HG02798 (cell line): ENCODE results near the gene ZIC1.
A peak's percentile ranks its signal among the peaks of the same experiment; 100 is the strongest.

Source experiments
- ATAC-seq: cut with Tn5 transposase; IDR thresholded peaks from one replicate; pipeline ENCODE4 v1.9.1; 2021; ENCODE audit warnings: mild to moderate bottlenecking; ENCODE audit not compliant: unreplicated experiment, poor library complexity

Gene ZIC1

GRCh38 chr3:147409143-147410115 lies at the start of gene ZIC1:
ZIC1 (plus strand) TSS chr3:147409365; CDS start chr3:147410113, 748 bp downstream.
- no peak for ATAC-seq

GRCh38 chr3:147360051-147360439 lies 49.1 kb upstream of the ZIC1 start:
- no peak for ATAC-seq

- no peak for ATAC-seq
Measured at GRCh38 chr3:147360646-147361453, 48.3 kb upstream of the ZIC1 start.

GRCh38 chr3:147361454-147362420 lies 47.4 kb upstream of the ZIC1 start:
- ATAC-seq: peak; percentile 82

- no peak for ATAC-seq
Measured at GRCh38 chr3:147364771-147365170, 44.4 kb upstream of the ZIC1 start.

- no peak for ATAC-seq
Measured at GRCh38 chr3:147365196-147366115, 43.7 kb upstream of the ZIC1 start.

- ATAC-seq: no peak
Measured at GRCh38 chr3:147367676-147368075, 41.5 kb upstream of the ZIC1 start.

GRCh38 chr3:147368151-147368550 lies 41.0 kb upstream of the ZIC1 start:
- ATAC-seq: no peak

GRCh38 chr3:147368561-147369221 lies 40.5 kb upstream of the ZIC1 start:
- ATAC-seq: no peak

- ATAC-seq: no peak
Measured at GRCh38 chr3:147369231-147369630, 39.9 kb upstream of the ZIC1 start.

- ATAC-seq: no peak
Measured at GRCh38 chr3:147369661-147370123, 39.5 kb upstream of the ZIC1 start.

- ATAC-seq: no peak
Measured at GRCh38 chr3:147370349-147370748, 38.8 kb upstream of the ZIC1 start.

GRCh38 chr3:147371140-147371539 lies 38.0 kb upstream of the ZIC1 start:
- no peak for ATAC-seq

- ATAC-seq: no peak
Measured at GRCh38 chr3:147371771-147372340, 37.3 kb upstream of the ZIC1 start.

GRCh38 chr3:147372525-147373027 lies 36.6 kb upstream of the ZIC1 start:
- no peak for ATAC-seq

- no peak for ATAC-seq
Measured at GRCh38 chr3:147373301-147373700, 35.9 kb upstream of the ZIC1 start.

GRCh38 chr3:147377412-147378367 lies 31.5 kb upstream of the ZIC1 start:
- no peak for ATAC-seq
